Mesendoderm (in vitro differentiated cells): ENCODE data around the gene RAB5IF.

Experiments used
- DNase-seq: peaks from one replicate; pipeline ENCODE4 v3.0.0; 2013
- H2AK5ac ChIP-seq: 2 replicates; pipeline ENCODE4 v1.6.1; 2013; ENCODE audit warnings: low read length, inconsistent platforms
- H2BK120ac ChIP-seq: 2 replicates; pipeline ENCODE4 v1.6.1; 2013; ENCODE audit warnings: low read depth, mild to moderate bottlenecking, low read length, moderate library complexity, mixed read lengths
- H2BK15ac ChIP-seq: replicated peaks from 2 replicates; pipeline ENCODE4 v1.6.1; 2013; ENCODE audit warnings: low read depth, mild to moderate bottlenecking, moderate library complexity
- H2BK5ac ChIP-seq: 2 replicates; pipeline ENCODE4 v1.6.1; 2013; ENCODE audit warnings: low read length, inconsistent platforms
- H3K18ac ChIP-seq: 2 replicates; pipeline ENCODE4 v1.6.1; 2013; ENCODE audit warnings: mild to moderate bottlenecking, low read length, mixed read lengths
- H3K23ac ChIP-seq: one replicate; pipeline ENCODE4 v1.6.1; 2013; ENCODE audit warnings: low read length
- H3K27ac ChIP-seq: 2 replicates; pipeline ENCODE4 v1.5.1; 2013; ENCODE audit warnings: low read depth, mild to moderate bottlenecking, inconsistent platforms, low read length, moderate library complexity
- H3K27me3 ChIP-seq: 2 replicates; pipeline ENCODE4 v1.6.1; 2013; ENCODE audit warnings: low read length, control low read depth, mild to moderate bottlenecking, inconsistent platforms; ENCODE audit not compliant: insufficient read depth, poor library complexity
- H3K36me3 ChIP-seq: 2 replicates; pipeline ENCODE4 v1.6.1; 2013; ENCODE audit warnings: low read length, inconsistent platforms; ENCODE audit not compliant: control insufficient read depth, insufficient read depth
- H3K4ac ChIP-seq: one replicate; pipeline ENCODE4 v1.6.1; 2013; ENCODE audit warnings: low read depth, mild to moderate bottlenecking, low read length, moderate library complexity
- H3K4me1 ChIP-seq: 2 replicates; pipeline ENCODE4 v1.6.1; 2013; ENCODE audit warnings: low read depth, low read length, inconsistent platforms; ENCODE audit not compliant: control insufficient read depth
- H3K4me2 ChIP-seq: 2 replicates; pipeline ENCODE4 v1.6.1; 2013; ENCODE audit warnings: low read length
- H3K4me3 ChIP-seq: 2 replicates; pipeline ENCODE4 v1.5.1; 2013; ENCODE audit warnings: mild to moderate bottlenecking, low read length
- H3K56ac ChIP-seq: one replicate; pipeline ENCODE4 v1.6.1; 2013; ENCODE audit warnings: low read length
- H3K79me1 ChIP-seq: 2 replicates; pipeline ENCODE4 v1.6.1; 2013; ENCODE audit warnings: low read length, inconsistent platforms
- H3K79me2 ChIP-seq: 2 replicates; pipeline ENCODE4 v1.6.1; 2013; ENCODE audit warnings: mild to moderate bottlenecking, low read length; ENCODE audit not compliant: control insufficient read depth, insufficient read depth
- H3K9ac ChIP-seq: 2 replicates; pipeline ENCODE4 v1.6.1; 2013; ENCODE audit warnings: low read length, inconsistent platforms
- H4K5ac ChIP-seq: one replicate; pipeline ENCODE4 v1.6.1; 2013; ENCODE audit warnings: low read length
- H4K8ac ChIP-seq: one replicate; pipeline ENCODE4 v1.6.1; 2013; ENCODE audit warnings: low read depth, mild to moderate bottlenecking, control low read depth, low read length, moderate library complexity
- WGBS: extraction: QIAGEN DNeasy Blood & Tissue Kit; methylation state at CpG from one replicate; pipeline ENCODE4 v1.1.7; 2013; ENCODE audit warnings: low lambda C conversion rate, missing lambda C conversion rate; ENCODE audit not compliant: insufficient coverage; ENCODE audit errors: extremely low coverage; 5-methylcytosine and 5-hydroxymethylcytosine counted together

The RAB5IF gene

DNA sequence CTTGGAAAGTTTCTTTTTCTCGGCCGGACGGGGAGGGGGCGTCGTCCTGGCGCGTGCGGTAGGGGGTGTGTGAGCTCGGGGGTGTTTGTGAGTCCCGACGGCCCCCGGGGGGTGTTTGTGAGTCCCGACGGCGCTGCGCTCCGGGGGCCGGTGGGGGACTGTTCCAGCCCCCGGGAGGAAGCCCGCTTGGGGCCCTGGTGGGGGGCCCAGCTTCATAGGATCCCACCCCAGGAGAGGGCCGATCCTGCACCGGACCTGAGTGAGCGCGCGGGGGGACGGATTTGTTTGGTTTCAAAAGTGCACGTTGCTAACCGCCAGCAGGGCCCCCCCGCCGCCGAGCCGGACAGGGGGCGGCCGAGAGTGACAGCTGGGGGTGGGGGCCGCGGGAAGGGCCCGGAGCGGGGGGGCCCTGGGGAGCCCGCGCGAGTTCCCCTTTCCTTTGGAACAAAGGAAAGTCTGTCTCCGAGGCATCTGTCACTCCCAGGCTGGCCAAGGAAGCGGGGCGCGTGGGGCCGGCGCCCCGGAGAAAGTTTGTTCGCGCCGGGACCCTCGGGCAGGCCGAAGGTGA, 31.7 kb upstream of the RAB5IF start:
- H3K18ac ChIP-seq, result peak overlapping the region; percentile 99
- WGBS, result no CpG with 5 or more reads among the region's 53 CpGs
- H3K27me3 ChIP-seq, result no peaks in the 10 kb centered on the region
- peak overlapping the region; percentile 78 for H4K8ac ChIP-seq
- peak overlapping the region; percentile 75 for H3K4me3 ChIP-seq
- no peak overlapping the region for H4K5ac ChIP-seq
- H2BK120ac ChIP-seq, result peak overlapping the region; percentile 75
- peak overlapping the region; percentile 76 for H3K9ac ChIP-seq
- peaks cover 3% of the 10 kb centered on the region for H3K36me3 ChIP-seq
- peak overlapping the region; percentile 80 for H2BK15ac ChIP-seq
- H3K23ac ChIP-seq, result no peak overlapping the region
- H2AK5ac ChIP-seq, result no peak overlapping the region
- H3K4me1 ChIP-seq, result peaks cover 7% of the 10 kb centered on the region
- peak overlapping the region; percentile 45 for H2BK5ac ChIP-seq
- H3K79me2 ChIP-seq, result peaks cover 39% of the 10 kb centered on the region
- peak overlapping the region; percentile 44 for H3K4me2 ChIP-seq
- H3K79me1 ChIP-seq, result peaks cover 11% of the 10 kb centered on the region
- H3K56ac ChIP-seq, result peak overlapping the region; percentile 93
- peak overlapping the region; percentile 88 for H3K27ac ChIP-seq
- peak; percentile 23 for DNase-seq
- H3K4ac ChIP-seq, result peak overlapping the region; percentile 98

- DNase-seq, result peak; percentile 70
- Histone ChIP-seq H3K27ac (peak overlapping the region; percentile 88), H3K4me1 (peaks cover 7% of the 10 kb centered on the region), H3K4ac (peak overlapping the region; percentile 98), H3K36me3 (peaks cover 5% of the 10 kb centered on the region), H3K23ac (peak overlapping the region; percentile 66), H3K18ac (peak overlapping the region; percentile 99), H4K5ac (no peak overlapping the region), H3K56ac (peak overlapping the region; percentile 93), H3K27me3 (no peaks in the 10 kb centered on the region), H2BK15ac (peak overlapping the region; percentile 80), H3K79me1 (peaks cover 11% of the 10 kb centered on the region), H2BK120ac (peak overlapping the region; percentile 75), H3K79me2 (peaks cover 39% of the 10 kb centered on the region), H2AK5ac (no peak overlapping the region), H2BK5ac (peak overlapping the region; percentile 63), H4K8ac (peak overlapping the region; percentile 78), H3K9ac (peak overlapping the region; percentile 90), H3K4me2 (peak overlapping the region; percentile 97), H3K4me3 (peak overlapping the region; percentile 82)
- no CpG with 5 or more reads among the region's 69 CpGs for WGBS
Observed at GRCh38 chr20:36574366-36575135, 31.0 kb upstream of the RAB5IF start.

- H3K4me3 ChIP-seq, result no peak overlapping the region
- DNase-seq, result no peak
- WGBS, result no CpG with 5 or more reads among the region's 1 CpG
- no peak overlapping the region for H4K5ac ChIP-seq
- H3K79me2 ChIP-seq, result peaks cover 39% of the 10 kb centered on the region
- H3K9ac ChIP-seq, result no peak overlapping the region
- H3K4ac ChIP-seq, result no peak overlapping the region
- H3K27me3 ChIP-seq, result no peaks in the 10 kb centered on the region
- H3K56ac ChIP-seq, result no peak overlapping the region
- H3K4me1 ChIP-seq, result peaks cover 5% of the 10 kb centered on the region
- H4K8ac ChIP-seq, result no peak overlapping the region
- no peak overlapping the region for H2AK5ac ChIP-seq
- no peak overlapping the region for H3K4me2 ChIP-seq
- H2BK5ac ChIP-seq, result no peak overlapping the region
- H3K27ac ChIP-seq, result no peak overlapping the region
- peaks cover 5% of the 10 kb centered on the region for H3K36me3 ChIP-seq
- peaks cover 11% of the 10 kb centered on the region for H3K79me1 ChIP-seq
- no peak overlapping the region for H3K23ac ChIP-seq
- H3K18ac ChIP-seq, result no peak overlapping the region
- no peak overlapping the region for H2BK120ac ChIP-seq
- H2BK15ac ChIP-seq, result no peak overlapping the region
Observed at GRCh38 chr20:36576081-36576445, 29.5 kb upstream of the RAB5IF start.

- Histone ChIP-seq H3K27ac (no peak overlapping the region), H2BK120ac (no peak overlapping the region), H3K79me1 (peaks cover 14% of the 10 kb centered on the region), H3K4me3 (no peak overlapping the region), H3K4me1 (no peaks in the 10 kb centered on the region), H3K56ac (no peak overlapping the region), H3K36me3 (peaks cover 8% of the 10 kb centered on the region), H2AK5ac (no peak overlapping the region), H3K79me2 (peaks cover 39% of the 10 kb centered on the region), H3K9ac (no peak overlapping the region), H3K27me3 (no peaks in the 10 kb centered on the region), H2BK15ac (no peak overlapping the region), H3K4ac (no peak overlapping the region), H4K8ac (no peak overlapping the region), H3K18ac (no peak overlapping the region), H3K4me2 (no peak overlapping the region), H3K23ac (no peak overlapping the region), H4K5ac (no peak overlapping the region), H2BK5ac (no peak overlapping the region)
- no CpG with 5 or more reads among the region's 15 CpGs for WGBS
- no peak for DNase-seq
Observed at GRCh38 chr20:36578356-36579041, 27.1 kb upstream of the RAB5IF start.

GRCh38 chr20:36579996-36580545, 25.5 kb upstream of the RAB5IF start:
- Histone ChIP-seq H2BK120ac (no peak overlapping the region), H3K4me2 (no peak overlapping the region), H3K4me1 (no peaks in the 10 kb centered on the region), H4K5ac (no peak overlapping the region), H3K9ac (no peak overlapping the region), H3K4ac (no peak overlapping the region), H2BK15ac (no peak overlapping the region), H3K23ac (no peak overlapping the region), H3K79me1 (peaks cover 14% of the 10 kb centered on the region), H3K18ac (no peak overlapping the region), H2AK5ac (no peak overlapping the region), H3K27ac (no peak overlapping the region), H4K8ac (no peak overlapping the region), H3K27me3 (no peaks in the 10 kb centered on the region), H3K79me2 (peaks cover 32% of the 10 kb centered on the region), H3K56ac (no peak overlapping the region), H3K4me3 (no peak overlapping the region), H3K36me3 (peaks cover 8% of the 10 kb centered on the region), H2BK5ac (no peak overlapping the region)
- WGBS, result no CpG with 5 or more reads among the region's 2 CpGs
- DNase-seq, result no peak
